GM12865 (cell line): ENCODE results near the gene GLT8D1.

Experiments
- DNase-seq: peaks from one replicate; pipeline ENCODE4 v3.0.0; 2010; ENCODE audit warnings: low read depth
- H3K4me3 ChIP-seq: 2 replicates; pipeline ENCODE4 v1.5.1; 2011; ENCODE audit warnings: mild to moderate bottlenecking, low read depth, low read length, control low read depth
- CTCF ChIP-seq: IDR thresholded peaks from 2 replicates; pipeline ENCODE4 v1.5.1; 2011; ENCODE audit warnings: low read length, control low read depth, low read depth, inconsistent platforms; ENCODE audit not compliant: insufficient read depth; ENCODE audit errors: missing control alignments

Gene GLT8D1

GRCh38 chr3:52722491-52722890 is 16.9 kb upstream of the GLT8D1 start:
- TF ChIP-seq CTCF, result no peak
- H3K4me3 ChIP-seq, result no peak overlapping the region
- no peak for DNase-seq

- TF ChIP-seq CTCF, result no peak
- no peak overlapping the region for H3K4me3 ChIP-seq
- peak; percentile 35 for DNase-seq
These were observed 16.1 kb upstream of the GLT8D1 start for GRCh38 chr3:52721730-52722008.

GRCh38 chr3:52721002-52721729 is 15.6 kb upstream of the GLT8D1 start:
- no peak overlapping the region for H3K4me3 ChIP-seq
- DNase-seq, result peak; percentile 84
- TF ChIP-seq CTCF, result no peak

- H3K4me3 ChIP-seq, result no peak overlapping the region
- no peak for TF ChIP-seq CTCF
- DNase-seq, result no peak
These were observed 14.0 kb upstream of the GLT8D1 start for GRCh38 chr3:52719618-52720017.

GRCh38 chr3:52715714-52716305 is 10.2 kb upstream of the GLT8D1 start:
- no peak overlapping the region for H3K4me3 ChIP-seq
- no peak for TF ChIP-seq CTCF
- no peak for DNase-seq

- H3K4me3 ChIP-seq, result no peak overlapping the region
- no peak for TF ChIP-seq CTCF
- DNase-seq, result no peak
These were observed 9.0 kb upstream of the GLT8D1 start for GRCh38 chr3:52714335-52715302.
